ENCODE data around the gene DCDC2.
"Not testable (repeated sequence)": the region's sequence is repeated elsewhere in the genome, so short reads cannot be mapped to it uniquely, and the experiment has no call there.

Gene DCDC2

DNA sequence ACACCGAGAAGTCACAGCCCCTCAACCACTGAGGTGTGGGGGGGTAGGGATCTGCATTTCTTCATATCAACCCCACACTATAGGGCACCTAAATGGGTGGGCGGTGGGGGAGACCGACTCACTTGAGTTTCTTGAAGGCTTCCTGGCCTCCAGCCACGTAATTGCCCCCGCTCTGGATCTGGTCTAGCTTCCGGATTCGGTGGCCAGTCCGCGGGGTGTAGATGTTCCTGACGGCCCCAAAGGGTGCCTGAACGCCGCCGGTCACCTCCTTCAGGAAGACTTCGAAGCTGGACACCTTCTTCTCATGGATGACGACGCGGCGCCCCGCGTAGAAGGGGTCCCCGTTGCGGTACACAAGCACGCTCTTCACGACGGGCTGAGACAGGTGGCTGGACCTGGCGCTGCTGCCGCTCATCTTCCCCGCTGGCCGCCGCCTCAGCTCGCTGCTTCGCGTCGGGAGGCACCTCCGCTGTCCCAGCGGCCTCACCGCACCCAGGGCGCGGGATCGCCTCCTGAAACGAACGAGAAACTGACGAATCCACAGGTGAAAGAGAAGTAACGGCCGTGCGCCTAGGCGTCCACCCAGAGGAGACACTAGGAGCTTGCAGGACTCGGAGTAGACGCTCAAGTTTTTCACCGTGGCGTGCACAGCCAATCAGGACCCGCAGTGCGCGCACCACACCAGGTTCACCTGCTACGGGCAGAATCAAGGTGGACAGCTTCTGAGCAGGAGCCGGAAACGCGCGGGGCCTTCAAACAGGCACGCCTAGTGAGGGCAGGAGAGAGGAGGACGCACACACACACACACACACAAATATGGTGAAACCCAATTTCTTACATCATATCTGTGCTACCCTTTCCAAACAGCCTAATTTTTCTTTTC lies at the start of gene DCDC2:
TSS of gene DCDC2 (minus strand) at position 724 of the 883 bp plus-strand sequence. CDS start at position 415, 309 bp downstream.
- no peak for DNase-seq (ENCODE audit: low spot score)

DNA sequence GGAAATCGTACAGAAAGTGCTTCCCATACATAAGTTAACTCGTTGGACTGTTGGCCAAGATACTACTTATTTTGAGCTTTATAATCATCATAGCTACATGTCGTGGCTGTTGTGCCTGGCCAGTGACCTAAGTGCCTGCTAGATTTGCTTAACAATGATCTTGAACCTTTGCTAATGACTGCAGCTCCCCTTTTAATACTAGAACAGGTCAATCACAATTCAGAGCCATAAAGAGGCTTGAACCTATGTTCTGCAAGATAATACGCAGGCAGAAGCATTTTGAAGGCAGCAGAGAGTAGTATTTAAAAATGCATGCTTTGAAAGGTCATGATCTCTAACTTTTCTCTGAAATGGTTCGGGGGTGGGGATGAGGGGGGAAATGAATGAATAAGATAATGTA lies 47.4 kb upstream of the DCDC2 start:
- no peak for DNase-seq (ENCODE audit: low spot score)

DNA sequence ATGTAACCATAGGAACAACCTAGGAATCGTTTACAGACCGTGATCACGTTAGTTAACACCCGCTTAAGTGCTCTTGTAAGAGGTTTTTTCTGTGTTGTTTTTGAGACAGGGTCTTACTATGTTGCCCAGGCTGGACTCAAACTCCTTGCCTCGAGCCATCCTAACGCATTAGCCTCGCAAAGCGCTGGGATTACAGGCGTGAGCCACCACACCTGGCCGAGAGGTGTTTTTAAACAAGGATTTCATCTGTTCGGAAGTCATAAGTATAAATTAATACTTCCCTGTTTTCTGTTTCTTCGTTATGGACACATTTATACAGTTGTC lies 45.6 kb upstream of the DCDC2 start:
- DNase-seq (ENCODE audit: low spot score) = no peak

DNA sequence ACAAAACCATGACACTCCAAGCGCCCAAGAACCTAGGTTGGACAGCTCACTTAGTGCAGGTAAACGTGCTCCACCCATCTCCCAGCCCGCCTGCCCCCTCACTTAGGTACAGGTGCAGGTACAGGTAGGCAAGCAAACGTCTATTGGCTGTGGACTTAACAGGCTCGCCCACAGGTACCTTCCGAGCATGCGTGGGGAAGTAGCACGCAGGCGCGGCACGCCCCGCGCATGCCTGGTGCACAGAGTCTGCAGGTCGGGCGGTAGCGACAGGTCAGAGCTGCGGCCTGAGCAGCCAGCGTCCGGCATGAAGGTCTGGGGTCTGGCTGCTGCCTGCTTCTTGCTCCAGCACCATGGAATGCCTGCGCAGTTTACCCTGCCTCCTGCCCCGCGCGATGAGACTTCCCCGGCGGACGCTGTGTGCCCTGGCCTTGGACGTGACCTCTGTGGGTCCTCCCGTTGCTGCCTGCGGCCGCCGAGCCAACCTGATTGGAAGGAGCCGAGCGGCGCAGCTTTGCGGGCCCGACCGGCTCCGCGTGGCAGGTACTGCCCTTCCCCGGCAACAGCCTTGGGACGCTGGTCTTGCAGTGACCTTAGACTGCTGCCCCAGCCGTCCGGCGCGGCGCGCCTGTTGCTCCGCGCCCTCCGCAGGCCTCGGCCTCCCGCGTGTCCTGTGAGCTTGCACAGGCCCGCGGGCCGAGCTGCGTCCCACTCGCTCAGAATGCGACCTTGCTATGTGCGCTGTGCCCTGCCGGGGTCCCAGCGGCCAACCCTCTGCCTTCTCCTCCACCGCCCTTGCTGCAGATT lies 45.0 kb upstream of the DCDC2 start, which contains the start of gene MRS2:
TSS of gene MRS2 (plus strand) at position 240 of the 804 bp plus-strand sequence. CDS start at position 351, 111 bp downstream.
- peak; percentile 72 for DNase-seq (ENCODE audit: low spot score)

DNA sequence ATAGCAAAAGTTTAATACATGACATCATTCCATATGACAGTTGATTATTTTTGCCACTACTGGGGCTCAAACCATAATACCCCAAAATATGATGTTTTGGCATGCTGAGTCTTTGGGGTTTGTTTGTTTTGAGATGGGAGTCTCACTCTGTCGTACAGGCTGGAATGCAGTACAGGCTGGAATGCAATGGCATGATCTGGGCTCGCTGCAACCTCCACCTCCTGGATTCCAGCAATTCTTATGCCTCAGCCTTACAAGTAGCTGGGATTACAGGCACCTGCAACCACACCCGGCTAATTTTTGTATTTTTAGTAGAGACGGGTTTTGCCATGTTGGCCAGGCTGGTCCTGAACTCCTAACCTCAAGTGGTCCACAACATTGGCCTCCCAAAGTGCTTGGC lies 43.6 kb upstream of the DCDC2 start:
- DNase-seq (ENCODE audit: low spot score) = no peak

DNA sequence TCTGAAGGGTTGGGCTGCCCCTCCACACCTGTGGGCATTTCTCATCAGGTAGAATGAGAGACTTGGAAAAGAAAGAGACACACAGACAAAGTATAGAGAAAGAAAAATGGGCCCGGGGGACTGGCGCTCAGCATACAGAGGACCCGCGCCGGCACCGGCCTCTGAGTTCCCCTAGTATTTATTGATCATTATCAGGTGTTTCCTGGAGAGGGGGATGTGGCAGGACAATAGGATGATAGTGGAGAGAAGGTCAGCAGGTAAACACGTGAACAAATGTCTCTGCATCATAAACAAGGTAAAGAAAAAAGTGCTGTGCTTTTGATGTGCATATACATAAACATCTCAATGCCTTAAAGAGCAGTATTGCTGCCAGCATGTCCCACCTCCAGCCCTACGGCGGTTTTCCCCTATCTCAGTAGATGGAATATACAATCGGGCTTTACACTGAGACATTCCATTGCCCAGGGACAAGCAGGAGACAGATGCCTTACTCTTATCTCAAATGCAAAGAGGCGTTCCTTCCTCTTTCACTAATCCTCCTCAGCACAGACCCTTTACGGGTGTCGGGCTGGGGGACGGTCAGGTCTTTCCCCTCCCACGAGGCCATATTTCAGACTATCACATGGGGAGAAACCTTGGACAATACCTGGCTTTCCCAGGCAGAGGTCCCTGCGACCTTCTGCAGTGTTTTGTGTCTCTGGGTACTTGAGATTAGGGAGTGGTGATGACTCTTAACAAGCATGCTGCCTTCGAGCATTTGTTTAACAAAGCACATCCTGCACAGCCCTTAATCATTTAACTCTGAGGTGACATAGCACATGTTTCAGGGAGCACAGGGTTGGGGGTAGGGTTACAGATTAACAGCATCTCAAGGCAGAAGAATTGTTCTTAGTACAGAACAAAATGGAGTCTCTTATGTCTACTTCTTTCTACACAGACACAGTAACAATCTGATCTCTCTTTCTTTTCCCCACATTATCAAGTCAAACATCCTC lies 42.5 kb upstream of the DCDC2 start:
- not testable (repeated sequence) for DNase-seq (ENCODE audit: low spot score)

DNA sequence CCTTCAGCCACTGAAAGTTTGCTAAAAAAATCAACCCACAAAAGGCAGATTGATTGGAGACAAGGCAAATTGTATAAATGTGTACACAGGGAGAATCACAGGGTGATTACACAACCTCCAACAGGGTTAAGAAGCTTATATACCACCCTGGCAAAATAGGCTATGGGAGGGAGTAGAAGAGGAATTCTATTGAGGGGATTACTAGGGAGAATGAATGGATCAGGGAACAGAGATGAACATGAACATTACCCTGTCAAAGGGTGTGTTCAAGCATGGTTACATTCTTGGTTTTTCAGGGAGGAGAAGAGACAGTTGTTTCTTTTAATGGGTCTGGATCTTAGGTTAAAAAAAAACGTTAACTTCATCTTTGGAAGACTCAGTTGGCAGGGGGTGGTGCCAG lies 39.8 kb upstream of the DCDC2 start:
- no peak for DNase-seq (ENCODE audit: low spot score)

DNA sequence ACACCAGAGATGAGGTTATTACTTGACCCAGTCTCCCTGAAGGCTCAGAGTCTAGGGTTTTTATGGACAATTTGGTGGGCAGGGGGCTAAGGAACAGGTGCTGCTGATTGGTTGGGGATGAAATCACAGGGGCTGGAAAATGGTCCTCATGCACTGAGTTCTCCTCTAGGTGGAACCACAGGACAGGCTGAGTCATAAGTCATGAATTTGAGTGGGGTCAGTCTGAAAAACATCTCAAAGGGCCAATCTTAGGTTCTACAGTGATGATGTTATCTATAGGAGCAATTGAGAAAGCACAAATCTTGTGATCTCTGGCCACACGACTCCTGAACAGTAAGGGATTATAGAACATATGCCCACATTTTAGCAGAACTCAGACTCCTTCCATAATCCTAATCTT lies 39.0 kb upstream of the DCDC2 start:
- DNase-seq (ENCODE audit: low spot score) = no peak

DNA sequence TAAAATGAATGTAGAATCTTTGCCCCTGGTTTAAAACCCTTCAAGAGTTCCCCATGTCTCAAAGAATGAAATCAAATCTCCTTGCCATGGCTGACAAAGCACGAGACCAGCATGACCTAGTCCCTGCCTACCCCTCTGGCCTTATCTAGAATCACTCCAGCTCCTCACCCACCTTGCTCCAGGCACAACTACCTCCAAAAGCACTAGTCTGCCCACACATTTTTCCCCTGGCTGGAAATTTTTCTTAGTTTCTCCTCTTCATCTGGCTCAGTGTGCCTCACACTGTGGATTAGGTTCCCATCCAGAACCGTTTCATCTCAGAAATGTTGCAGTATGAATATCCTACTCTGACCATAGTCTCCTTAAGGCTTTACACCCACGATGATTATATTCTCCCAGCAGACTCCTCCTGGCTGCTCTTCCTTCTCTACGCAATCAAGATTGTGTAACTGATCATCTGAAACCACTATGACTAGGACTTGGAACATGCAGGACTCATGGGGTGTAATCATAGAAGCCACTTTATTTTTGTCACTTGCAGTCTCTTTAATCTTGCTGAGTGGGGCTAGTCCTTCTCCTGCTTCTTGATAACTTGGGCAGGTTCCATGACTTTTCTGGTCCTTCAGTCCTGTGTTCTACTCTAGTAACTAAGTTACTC lies 37.0 kb upstream of the DCDC2 start:
- DNase-seq (ENCODE audit: low spot score) = no peak

DNA sequence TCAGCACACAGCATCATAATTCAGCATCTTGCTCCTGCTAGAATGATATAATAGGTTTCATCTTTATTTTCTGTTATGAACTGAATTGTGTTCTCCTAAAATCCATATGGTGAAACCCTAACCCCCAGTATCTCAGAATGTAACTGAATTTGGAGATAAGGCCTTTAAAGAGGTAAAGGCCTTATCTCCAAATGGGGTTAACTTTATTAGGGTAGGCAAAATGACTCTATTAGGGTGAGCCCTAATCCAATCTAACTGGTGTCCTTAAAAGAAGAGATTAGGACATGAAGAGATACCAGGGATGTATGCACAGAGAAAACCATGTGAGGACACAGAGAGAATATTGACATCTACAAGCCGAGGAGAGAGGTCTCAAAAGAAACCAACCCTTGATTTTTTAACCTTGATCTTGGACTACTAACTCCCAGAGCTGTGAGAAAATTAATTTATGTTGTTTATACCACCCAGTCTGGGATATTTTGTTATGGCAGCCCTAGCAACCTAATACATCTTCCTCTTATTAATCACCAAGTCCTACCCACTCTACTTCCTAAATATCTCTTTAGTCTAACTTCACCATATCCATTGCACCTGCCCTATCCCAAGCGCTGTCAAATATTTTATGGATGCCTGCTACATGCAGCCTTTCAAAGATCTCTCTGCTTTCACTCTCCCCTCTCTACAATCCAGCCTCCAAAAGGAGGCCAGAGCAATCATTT lies 36.4 kb upstream of the DCDC2 start:
- DNase-seq (ENCODE audit: low spot score) = no peak

DNA sequence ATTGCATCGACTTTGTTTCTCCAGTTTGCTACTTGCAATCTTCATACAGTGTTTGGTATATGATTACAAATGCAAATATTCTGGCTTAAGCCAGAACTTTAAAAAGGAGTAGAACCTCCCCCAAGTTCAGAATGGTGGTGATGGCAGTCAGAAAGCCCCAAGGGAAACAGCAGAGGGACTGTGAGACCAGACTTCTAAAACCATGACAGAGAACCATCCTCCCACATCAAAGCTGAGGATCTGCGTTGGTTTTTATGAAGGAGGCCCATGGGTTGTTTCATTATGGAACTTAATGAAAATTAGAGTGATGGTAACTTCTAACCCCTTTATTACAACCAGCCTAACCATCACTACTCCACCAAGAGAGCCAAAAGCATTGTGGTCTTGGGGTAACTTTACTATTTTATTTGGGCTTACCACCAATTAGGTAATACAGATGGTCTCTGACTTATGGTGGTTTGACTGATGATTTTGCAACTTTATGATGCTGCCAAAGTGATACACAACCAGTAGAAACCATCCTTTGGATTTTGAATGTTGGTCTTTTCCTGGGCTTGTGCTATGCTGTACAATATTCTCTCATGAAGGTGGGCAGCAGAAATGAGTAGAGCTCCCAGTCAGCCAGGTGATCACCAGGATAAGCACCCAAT lies 34.0 kb upstream of the DCDC2 start:
- DNase-seq (ENCODE audit: low spot score) = no peak

DNA sequence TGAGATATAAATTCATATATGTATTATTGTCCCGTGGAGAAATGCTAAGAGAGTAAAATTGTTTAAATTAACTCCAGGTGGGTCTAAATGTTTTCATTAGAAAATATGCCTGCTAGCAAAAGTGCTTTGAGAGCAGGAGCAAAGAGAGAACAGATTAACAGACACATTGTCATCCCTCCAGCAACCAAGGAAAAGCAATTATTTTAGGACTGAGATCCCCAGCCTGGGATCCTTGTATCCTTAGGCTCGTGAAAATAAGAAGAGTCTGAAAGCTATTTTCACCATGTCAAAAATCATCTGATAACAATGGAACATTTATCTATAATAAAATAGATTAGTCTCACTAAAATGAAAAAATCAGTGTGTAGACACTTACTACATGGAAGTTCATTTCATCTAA lies 33.3 kb upstream of the DCDC2 start:
- no peak for DNase-seq (ENCODE audit: low spot score)

DNA sequence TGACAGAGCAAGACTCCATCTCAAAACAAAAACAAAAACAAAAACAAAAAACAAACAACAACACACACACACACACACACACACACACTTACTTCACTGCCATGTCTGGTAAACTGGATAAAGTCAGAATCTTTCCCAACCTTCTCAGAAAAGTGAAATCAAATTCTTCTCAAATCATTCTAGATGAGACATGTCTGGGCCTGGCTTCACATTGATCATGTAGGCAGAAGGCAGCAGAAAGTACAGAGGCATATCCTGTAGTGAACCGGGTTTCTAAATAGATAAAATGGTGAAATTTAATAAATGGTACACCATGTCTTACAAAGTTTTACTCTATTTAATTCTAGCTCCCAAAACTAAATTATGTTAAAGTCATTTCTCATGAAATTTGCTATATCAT lies 30.0 kb upstream of the DCDC2 start:
- DNase-seq (ENCODE audit: low spot score) = no peak

DNA sequence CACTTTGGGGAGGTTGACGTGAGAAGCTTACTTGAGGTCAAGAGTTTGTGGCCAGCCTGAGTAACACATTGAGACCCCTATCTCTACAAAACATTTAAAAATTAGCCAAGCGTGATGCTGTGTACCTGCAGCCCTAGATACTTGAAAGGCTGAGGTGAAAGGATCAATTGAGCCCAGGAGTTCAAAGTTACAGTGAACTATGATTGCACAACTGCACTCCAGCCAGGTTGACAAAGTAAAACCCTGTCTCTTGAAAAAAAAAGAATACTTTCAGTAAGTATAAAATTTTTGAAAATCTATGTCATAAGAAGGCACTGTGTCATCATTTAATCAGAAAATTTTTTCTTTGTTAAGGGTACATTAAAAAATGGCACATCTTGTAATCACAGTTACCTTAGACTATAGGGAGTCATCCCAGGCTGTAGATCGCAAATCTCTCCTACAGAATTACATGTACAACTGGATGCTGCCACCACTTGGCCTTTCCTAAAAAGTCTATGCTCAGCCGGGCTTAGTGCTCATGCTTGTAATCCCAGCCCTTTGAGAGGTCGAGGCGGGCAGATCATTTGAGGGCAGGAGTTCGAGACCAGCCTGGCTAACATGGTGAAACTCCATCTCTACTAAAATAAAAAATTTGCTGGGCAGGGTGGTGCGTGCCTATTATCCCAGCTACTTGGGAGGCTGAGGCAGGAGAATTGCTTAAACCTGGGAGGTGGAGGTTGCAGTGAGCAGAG lies 27.8 kb upstream of the DCDC2 start:
- no peak for DNase-seq (ENCODE audit: low spot score)

DNA sequence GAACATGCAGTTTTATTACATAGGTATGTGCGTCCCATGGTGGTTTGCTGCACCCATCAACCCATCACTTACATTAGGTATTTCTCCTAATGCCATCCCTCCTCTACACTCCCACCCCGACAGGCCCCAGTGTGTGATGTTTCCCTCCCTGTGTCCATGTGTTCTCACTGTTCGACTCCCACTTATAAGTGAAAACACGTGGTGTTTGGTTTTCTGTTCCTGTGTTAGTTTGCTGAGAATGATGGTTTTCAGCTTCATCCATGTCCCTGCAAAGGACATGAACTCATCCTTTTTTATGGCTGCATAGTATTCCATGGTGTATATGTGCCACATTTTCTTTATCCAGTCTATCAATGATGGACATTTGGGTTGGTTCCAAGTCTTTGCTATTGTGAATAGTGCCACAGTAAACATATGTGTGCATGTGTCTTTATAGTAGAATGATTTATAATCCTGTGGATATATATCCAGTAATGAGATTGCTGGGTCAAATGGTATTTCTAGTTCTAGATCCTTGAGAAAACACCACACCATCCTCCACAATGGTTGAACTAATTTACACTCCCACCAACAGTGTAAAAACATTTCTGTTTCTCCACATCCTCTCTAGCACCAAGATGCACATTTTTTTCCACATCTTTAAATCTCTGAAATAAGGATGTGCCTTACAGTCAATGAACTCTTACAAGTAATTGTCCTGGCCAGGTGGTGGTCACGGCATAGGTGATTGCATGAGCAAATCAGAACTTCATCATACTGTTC lies 26.7 kb upstream of the DCDC2 start:
- not testable (repeated sequence) for DNase-seq (ENCODE audit: low spot score)

DNA sequence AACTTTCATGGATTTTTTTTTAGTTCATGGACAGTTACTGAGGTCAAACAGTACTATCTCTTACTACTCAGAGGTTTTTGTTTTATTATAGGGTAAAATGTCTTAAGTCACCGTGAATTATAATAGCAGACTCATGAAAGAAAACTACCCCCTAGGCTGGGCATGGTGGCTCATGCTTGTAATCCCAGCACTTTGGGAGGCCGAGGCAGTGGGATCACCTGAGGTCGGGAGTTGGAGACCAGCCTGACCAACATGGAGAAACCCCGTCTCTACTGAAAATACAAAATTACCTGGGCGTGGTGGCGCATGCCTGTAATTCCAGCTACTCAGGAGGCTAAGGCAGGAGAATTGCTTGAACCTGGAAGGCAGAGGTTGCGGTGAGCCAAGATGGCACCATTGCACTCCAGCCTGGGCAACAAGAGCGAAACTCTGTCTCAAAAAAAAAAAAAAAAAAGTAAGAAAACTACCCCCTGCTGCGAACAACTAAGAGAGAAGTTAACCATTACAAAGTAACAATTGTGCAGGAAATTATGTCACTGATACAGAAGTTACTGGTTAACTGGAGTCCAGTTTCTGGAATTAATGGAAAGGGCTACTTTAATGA lies 25.1 kb upstream of the DCDC2 start:
- not testable (repeated sequence) for DNase-seq (ENCODE audit: low spot score)

DNA sequence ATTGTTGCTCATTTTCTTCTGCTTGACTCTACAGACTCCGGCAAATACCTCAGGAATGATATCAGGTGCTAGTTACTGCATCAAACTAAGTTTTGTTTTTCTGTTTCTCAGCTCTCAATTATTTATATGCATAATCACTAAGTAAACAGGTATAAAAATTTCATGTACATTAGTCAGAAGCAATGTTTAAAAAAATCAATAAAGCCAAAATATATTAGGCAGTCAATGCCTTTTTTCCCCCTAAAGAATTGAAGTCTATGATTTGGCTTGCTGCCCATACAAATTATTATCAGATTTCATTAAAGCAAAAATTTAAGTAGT lies 24.3 kb upstream of the DCDC2 start:
- no peak for DNase-seq (ENCODE audit: low spot score)

DNA sequence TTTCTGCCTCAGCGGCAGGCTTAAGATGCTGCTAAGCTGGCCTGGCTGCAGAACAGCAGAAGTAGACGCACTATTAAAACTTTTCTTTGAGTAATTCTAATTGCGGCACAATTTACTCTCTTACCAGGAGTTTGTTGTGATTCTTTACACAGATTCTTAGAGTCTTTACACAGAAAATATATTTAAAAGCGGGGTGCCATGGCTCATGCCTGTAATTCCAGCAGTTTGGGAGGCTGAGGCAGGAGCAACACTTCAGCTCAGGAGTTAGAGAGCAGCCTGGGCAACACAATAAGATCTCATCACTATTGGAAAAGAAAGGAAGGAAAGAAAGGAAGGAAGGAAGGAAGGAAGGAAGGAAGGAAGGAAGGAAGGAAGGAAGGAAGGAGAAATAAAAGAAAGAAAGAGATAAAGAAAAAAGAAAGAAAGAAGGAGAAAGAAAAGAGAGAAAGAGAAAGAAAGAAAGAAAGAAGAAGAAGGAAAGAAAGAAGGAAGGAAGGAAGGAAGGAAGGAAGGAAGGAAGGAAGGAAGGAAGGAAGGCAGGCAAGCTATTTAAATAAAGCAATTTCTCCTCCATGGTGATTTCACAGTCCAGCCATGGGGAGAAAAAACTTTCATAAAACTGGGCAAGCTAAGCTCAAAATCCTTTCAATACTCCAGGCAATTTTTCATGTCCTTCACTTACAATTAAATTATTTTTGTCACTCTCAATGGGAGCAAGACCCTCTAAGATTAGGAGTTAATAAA lies 23.8 kb upstream of the DCDC2 start:
- DNase-seq (ENCODE audit: low spot score) = no peak
